Choroid plexus epithelial cell (primary cell): ENCODE measurements around the gene EXOC6B.

Experiments used
- DNase-seq: peaks from one replicate; pipeline ENCODE4 v3.0.0-alpha.2; 2010; ENCODE audit warnings: low read depth
- H3K4me3 ChIP-seq: 2 replicates; pipeline ENCODE4 v1.5.1; 2011; ENCODE audit warnings: low read depth, mild to moderate bottlenecking, control low read depth, low read length, moderate library complexity
- TF ChIP-seq, protein P1 (sequence below): conservative IDR thresholded peaks from 2 replicates; pipeline ENCODE4 v1.5.1; 2011; ENCODE audit warnings: low read depth, mild to moderate bottlenecking, control low read depth, inconsistent platforms, low read length, moderate library complexity

The EXOC6B gene

DNA sequence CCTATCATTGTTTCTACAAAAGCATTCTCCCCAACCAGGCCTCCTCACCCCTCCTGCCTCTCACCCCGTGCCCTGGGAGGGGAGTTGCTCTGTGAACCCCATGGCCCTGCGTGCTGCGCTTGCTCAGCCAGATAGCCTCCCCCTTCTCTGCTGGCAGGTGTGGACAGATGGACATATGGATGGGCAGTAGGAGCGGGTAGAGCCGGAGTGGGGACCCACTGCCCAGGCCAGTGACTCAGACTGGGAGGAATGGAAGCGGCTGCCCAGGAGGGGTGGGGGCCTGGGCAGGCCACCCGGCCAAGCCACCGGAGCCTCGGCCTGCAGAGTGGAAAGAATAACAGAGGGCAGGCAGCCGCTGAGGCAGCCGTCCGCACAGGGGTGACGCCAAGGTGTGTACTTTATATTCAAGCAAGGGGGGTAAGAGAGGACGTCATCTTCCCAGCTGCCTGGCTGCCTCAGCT is 686.9 kb downstream of the EXOC6B start:
- TF ChIP-seq, protein P1, sequence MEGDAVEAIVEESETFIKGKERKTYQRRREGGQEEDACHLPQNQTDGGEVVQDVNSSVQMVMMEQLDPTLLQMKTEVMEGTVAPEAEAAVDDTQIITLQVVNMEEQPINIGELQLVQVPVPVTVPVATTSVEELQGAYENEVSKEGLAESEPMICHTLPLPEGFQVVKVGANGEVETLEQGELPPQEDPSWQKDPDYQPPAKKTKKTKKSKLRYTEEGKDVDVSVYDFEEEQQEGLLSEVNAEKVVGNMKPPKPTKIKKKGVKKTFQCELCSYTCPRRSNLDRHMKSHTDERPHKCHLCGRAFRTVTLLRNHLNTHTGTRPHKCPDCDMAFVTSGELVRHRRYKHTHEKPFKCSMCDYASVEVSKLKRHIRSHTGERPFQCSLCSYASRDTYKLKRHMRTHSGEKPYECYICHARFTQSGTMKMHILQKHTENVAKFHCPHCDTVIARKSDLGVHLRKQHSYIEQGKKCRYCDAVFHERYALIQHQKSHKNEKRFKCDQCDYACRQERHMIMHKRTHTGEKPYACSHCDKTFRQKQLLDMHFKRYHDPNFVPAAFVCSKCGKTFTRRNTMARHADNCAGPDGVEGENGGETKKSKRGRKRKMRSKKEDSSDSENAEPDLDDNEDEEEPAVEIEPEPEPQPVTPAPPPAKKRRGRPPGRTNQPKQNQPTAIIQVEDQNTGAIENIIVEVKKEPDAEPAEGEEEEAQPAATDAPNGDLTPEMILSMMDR, result no peak
- no peak for DNase-seq
- H3K4me3 ChIP-seq, result no peak overlapping the region

DNA sequence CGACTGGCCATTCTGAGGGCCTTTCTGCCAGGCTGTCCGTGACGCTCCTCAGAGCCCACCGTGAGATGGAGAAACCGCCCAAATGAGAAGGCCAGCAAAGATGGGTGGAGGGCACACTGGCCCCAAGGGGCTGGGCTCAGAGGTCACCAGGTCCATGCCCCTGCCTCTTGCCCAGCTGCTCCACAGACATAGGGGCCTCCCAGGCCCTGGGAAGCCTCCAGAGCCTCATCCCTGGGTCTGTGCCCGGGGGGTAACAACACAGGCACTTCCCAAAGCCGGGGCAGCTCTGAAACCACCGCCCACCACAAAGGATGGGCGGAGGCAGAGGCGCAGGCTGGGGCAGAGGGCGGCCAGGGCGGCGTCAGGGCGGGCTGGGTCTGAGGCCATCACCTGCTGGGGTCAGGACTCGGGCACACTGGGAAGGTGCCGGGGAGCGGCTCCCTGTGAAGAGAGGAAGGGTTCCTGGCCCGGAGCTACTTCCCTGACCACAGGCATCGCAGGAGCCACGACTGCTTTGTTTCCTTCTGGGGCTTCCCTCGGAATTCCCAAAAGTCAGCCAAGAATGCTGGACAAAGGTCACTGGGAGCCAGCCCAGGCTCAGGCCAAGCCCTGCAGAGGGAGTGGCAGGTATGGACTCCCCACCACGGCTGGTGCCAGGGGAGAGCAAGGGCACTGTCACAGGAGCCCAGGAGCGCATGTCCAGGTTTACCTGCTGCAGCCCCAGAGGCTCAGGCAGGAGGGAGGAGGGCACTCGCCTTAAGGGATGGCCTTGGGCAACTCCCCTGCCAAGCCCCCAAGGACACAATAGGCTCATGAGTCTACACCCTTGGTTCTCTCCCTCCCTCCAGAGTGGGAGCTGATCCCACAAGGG is 687.6 kb downstream of the EXOC6B start:
- H3K4me3 ChIP-seq, result no peak overlapping the region
- TF ChIP-seq, protein P1, result no peak
- no peak for DNase-seq

DNA sequence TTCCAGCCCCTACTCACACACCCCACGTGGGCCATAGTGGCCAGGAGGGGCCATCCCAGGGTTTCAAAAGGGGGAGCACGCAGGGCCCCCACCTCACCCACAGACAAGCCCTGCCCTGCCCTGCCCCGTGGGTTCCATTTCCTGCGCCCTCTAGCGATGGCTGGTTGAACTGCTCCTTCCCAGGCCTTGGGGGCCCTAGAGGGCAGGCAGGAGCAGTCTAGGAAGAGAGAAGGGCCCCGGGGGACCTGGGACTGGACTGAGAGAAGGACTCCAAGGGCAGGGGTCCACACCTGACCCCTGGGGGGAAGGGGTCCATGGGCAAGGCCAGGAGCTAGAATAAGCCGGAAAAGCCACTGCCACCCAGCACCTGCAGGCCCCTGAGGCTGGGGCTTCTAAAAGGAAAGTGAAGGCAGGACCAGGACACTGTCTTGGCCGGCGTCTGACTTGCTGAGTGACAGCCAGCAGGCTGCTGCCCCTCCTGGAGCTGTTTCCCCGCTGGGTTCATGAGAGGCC is 688.3 kb downstream of the EXOC6B start:
- DNase-seq, result peak; percentile 44
- H3K4me3 ChIP-seq, result no peak overlapping the region
- TF ChIP-seq, protein P1, result peak; percentile 96

DNA sequence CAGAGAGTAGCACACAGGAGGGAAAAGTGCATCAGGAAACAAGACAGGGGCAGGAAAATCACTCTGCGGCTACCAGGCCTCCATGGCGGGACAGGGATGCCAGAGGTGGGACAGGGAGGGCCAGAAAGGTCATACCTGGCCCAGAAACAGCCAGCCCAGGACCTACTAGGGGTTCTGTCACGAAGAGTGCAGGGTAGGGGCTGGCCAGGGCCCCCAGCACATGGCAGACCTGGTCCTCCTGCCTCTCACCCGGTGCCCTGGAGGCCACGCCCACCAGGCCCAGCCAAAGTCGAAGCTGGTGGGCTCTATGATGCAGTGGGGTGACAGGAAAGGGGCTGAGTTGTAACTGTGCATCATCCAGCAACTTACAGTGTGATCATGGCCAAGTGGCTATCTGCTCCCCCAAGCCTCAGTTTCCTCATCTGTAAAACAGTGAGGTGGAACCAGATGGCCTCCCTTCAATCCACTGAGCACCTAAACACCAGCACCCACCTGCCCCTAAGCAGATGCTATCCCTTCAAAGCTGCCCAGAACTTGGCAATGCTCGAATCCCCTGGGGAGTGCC is 688.8 kb downstream of the EXOC6B start:
- DNase-seq, result no peak
- H3K4me3 ChIP-seq, result no peak overlapping the region
- TF ChIP-seq, protein P1, result no peak

DNA sequence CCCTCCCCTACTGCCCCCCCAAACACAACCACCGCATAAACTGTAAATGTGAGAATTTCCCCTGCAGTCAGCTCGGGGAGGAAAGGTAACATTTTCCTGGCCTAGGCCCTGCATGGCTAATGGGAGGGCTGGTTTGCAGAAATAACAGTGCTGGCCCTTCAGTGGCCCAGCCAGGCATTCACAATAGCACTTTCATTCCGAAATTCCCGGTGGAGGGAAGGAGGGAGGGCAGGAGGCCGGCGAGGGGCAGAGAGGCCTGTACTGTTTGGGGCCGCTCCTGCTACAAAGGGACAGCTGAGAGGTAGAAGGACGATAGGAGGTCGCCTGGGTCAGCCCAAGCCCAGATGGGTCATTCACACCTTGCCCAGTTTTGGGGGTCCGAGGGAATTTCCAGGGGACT is 689.5 kb downstream of the EXOC6B start:
- H3K4me3 ChIP-seq, result no peak overlapping the region
- TF ChIP-seq, protein P1, result no peak
- no peak for DNase-seq

DNA sequence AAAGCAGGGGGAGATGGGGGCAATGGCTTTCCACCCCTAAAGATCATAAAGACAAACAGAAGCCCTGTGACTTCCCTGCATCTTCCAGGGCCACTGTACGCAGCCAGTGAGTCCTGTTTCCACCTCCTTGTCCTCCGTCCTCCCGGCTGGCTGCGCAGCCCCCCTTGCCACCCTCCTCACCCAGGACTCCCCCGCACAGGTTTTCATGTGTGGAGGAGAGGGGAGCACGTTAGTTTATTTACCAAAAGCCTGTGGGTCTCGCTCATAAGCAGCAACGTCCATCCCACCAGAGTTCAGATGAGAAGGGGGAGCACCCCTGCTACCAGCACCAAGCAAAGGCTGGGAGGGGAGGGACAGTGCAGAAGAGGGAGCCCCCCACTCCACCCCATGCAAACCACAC is 689.9 kb downstream of the EXOC6B start:
- TF ChIP-seq, protein P1, result no peak
- no peak overlapping the region for H3K4me3 ChIP-seq

More for the DNA sequence above, 689.9 kb downstream of the EXOC6B start:
- no peak for DNase-seq
